AG09309 (cell line): Measurements from ENCODE around the gene AKAP6.

Experiments
- DNase-seq: peaks from one replicate; pipeline ENCODE4 v3.0.0-alpha.2; 2010; ENCODE audit warnings: low read depth
- H3K4me3 ChIP-seq: 2 replicates; pipeline ENCODE4 v1.5.1; 2011; ENCODE audit warnings: mild to moderate bottlenecking, low read depth, low read length, moderate library complexity; ENCODE audit not compliant: control insufficient read depth
- TF ChIP-seq, protein P1 (sequence below): IDR thresholded peaks from 2 replicates; pipeline ENCODE4 v1.5.1; 2011; ENCODE audit warnings: mild to moderate bottlenecking, low read depth, low read length, inconsistent platforms; ENCODE audit not compliant: insufficient read depth, control insufficient read depth; ENCODE audit errors: missing control alignments

AKAP6 gene

GRCh38 chr14:32702088-32702487 lies 373.0 kb downstream of the AKAP6 start:
- no peak for DNase-seq
- H3K4me3 ChIP-seq, result no peak overlapping the region
- TF ChIP-seq, protein P1, sequence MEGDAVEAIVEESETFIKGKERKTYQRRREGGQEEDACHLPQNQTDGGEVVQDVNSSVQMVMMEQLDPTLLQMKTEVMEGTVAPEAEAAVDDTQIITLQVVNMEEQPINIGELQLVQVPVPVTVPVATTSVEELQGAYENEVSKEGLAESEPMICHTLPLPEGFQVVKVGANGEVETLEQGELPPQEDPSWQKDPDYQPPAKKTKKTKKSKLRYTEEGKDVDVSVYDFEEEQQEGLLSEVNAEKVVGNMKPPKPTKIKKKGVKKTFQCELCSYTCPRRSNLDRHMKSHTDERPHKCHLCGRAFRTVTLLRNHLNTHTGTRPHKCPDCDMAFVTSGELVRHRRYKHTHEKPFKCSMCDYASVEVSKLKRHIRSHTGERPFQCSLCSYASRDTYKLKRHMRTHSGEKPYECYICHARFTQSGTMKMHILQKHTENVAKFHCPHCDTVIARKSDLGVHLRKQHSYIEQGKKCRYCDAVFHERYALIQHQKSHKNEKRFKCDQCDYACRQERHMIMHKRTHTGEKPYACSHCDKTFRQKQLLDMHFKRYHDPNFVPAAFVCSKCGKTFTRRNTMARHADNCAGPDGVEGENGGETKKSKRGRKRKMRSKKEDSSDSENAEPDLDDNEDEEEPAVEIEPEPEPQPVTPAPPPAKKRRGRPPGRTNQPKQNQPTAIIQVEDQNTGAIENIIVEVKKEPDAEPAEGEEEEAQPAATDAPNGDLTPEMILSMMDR, result no peak

DNA sequence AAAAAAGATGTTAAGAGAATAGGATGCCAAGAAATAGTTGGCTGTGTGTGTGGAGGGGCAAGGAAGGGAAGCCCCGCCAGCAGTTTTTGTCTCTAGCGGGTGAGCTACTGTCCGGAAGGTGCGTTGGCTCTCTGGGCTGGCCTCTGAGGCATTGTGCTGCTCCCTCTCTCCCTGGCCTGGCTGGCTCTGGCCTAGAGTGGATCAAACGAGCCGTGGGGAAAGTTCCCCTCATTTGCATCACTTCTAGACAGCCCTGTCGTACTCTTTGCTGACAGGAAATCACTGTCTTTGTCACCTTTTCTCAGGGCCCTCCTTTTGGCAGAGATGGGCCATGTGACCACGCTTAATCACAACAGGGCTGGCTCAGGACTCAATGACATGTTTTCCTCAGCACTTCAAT lies 373.5 kb downstream of the AKAP6 start:
- no peak for DNase-seq
- H3K4me3 ChIP-seq, result no peak overlapping the region
- TF ChIP-seq, protein P1, result no peak

- no peak for DNase-seq
- H3K4me3 ChIP-seq, result no peak overlapping the region
- TF ChIP-seq, protein P1, result no peak
Measured at GRCh38 chr14:32703183-32703621, 374.1 kb downstream of the AKAP6 start.

DNA sequence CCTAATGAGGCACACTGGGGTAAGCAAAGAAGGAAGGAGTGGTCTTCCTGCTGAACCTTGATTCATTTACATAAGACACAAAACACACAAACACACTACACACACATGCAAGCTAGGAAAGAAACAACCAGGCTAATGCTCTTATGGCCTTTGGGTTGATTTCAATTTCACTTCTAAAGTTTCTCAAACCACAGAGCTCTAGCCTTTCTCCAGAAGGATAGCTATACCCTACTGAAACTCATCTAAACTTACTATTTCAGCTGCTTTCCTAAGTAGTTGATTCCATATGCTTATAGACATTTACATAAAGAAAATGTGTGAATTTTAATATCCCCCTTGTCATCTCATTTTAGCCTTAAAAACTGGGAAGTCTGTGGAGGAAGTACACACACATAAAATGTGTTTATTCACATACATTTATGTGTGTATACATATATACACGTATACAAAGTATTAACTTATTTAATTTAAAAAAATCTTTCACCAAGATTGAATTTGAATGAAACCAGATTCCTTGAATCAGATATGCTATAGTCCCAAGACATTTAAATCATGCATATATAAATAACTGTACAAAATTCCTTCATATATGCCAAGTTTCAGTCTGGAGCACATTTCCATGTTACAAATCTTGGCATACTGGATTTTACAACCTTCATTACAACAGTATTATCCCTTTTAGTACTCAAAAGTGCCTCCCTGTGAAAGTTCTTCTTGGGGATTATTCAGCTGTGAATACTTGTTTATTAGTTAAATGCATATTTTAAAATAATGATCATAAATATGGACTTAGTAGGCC lies 377.8 kb downstream of the AKAP6 start:
- TF ChIP-seq, protein P1, result no peak
- no peak overlapping the region for H3K4me3 ChIP-seq
- no peak for DNase-seq

GRCh38 chr14:32707742-32708500 lies 378.8 kb downstream of the AKAP6 start:
- no peak overlapping the region for H3K4me3 ChIP-seq
- DNase-seq, result no peak
- TF ChIP-seq, protein P1, result no peak

- peak; percentile 66 for DNase-seq
- TF ChIP-seq, protein P1, result no peak
- no peak overlapping the region for H3K4me3 ChIP-seq
Measured at GRCh38 chr14:32709027-32709426, 379.9 kb downstream of the AKAP6 start.
